NK-92 (cell line): ENCODE results near the gene MANBA.

Experiments
- DNase-seq: peaks from one replicate; lab custom pipeline; 2025; ENCODE audit not compliant: unreplicated experiment; lab: John Stamatoyannopoulos, UW

The MANBA gene

DNA sequence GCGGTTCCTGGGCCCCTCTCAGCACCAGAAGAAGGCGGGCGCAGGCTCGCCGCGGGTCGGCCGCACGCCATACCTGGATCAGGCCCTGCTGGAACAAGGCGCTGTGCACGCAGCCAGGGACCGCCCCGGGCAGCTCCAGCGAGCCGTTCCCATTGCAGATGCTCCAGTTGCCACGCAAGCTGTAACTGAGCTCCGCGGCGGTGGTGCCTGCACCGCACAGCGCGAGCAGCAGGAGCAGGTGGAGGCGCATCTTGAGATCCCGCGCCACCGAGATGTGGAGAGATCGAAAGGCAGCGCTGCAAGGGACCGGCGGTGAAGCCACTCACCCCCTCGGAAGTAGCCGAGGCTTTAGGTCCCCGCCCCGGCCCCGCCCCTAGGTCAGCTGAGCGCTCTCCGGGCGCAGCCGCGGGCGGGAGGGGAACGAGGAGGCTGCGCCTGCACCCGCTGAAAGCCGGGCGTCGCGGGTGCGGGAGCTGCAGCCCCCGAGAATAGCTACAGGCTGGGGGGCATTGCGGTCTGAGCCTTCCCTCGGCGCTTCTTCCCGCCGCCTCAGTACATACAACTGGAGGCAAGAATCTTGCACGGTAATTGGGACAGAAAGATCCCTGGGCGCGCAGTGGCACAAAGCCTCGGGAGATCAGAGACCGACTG, at the start of gene MANBA:
Gene MANBA (minus strand): TSS at position 324 of the 651 bp plus-strand sequence. CDS start 74 bp downstream, at position 250.
- peak; percentile 6 for DNase-seq

DNA sequence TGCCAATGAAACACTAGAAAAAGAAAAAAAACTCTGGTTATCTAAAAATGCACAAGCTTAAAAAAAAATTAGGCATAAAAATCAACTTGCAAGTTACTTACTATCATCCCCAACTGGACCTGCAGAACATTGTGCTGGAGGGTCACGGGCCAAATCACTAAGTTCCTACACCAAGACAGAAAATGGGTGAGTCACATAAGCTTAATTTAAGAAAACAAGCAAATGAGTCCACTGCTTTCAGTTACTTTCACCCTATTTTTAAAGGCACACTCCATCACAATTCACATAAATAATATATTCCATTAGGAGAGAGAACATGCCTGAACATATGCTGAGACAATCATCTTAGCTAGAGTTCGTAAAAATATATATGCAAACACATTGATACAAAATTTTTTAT, 48.9 kb upstream of the MANBA start:
- no peak for DNase-seq

DNA sequence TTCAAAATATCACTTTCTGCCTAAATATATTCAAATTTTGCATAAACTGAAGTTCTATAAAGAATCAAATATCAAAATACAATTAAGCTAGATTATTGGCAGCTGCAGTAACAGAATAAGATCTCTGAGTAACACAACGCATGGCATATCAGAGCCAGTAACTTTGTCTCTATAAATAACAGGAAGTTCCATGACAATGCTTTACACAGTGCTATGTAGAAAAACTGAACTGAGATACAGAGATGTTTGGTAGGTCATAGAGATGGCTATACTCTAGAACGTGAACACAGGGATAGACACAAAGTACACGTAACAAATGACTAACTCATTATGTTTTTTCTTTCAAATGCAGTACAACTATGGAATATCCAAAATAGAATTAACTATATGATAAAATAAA, 48.4 kb upstream of the MANBA start:
- DNase-seq = no peak

DNA sequence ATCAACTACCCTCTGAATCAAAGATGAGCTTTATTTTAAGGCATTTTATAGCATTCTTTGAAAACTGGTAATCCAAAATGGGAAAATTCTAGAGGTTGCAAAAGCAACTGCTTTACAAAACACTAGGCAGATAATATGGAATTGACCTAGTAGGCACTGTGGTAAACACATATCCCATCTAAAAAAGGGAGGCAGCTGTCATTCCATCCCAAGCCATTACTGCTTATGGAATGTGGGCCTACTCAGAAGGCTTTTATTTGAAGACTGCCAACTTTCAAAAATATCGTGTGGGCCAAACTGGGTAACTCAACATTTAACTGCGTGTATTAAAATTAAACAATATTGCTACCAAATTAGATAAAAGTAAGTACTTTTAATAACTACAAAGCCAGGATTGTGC, 47.2 kb upstream of the MANBA start:
- no peak for DNase-seq

DNA sequence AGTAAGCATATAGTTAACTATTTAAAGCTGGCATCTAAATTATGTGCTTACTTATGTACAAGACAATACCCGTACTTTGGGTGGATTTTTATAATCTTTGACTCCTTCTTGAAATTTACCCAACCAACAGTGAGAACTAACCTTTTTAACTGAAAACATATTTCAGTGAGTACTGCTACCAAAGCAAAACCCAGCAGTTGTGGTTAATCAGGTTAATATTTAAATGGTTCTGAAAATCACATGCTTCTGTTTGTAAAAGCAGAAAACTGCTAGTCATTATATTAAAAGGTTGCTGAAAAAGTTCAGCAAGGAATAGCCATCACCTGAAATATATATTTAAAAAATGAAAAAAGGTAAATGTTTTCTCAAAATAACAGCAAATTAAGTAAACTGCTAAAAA, 46.6 kb upstream of the MANBA start:
- DNase-seq = no peak

DNA sequence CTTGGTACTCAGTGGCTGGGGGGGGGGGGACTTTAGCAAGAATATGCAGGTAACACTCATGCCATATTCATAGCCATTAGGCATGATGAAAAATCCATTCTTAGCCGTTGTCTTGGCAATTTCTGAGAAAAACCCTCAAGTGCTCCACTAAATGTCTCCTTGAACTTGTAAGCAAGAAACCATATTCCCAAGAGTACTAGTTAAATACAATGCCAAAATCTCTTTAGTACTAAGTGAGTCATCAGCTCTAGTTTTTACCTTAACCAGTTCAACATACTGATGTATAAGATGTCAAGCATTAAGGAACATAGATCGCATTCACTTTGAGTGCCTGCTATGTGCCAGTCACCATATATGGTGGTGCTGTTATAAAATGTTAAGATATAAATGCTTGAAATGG, 39.0 kb upstream of the MANBA start:
- DNase-seq = no peak

DNA sequence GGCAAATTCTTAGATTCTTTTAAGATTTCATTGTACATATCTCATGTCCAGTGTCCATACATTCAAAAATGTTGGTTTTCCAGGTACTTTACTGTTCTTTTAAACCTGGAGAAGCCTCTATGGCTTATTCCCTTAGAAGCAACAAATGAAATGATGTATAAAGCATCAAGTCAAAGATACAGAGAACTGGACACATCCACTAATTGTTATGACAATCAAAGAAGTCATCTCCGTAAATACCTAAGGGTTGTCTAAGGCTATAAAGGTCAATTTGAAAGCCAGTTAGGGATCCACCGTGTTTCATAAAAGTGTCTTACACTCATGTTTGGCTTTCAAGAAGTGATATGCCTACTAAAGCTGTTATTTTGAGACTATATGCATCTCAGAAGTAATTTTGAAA, 34.2 kb upstream of the MANBA start:
- DNase-seq = no peak

DNA sequence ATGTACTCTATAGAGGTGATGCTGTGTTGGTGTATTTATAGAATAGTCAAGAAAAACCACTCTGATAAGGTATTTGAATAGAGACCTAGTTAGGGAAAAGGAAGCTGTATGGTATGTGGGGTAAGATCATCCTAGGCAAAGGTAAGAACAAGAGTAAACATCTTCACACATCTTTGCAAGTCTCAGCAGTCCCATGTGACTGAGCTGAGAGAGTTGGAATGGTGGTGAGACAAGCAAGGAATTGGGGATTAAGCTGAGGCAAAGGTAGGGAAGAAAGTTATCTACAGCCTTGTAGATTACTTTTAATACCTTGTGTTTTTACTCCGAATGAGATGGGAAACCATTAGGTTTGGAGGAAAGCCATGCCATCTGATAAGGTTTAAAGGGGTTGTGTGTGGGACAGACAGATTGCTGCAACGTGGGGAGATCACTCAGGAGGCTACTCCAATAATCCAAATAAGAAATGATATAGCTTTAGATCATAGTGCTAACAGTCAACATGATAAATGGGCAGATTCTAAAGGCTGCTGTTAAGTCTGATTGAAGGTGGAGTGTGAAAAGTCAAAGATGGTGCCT, 31.7 kb upstream of the MANBA start:
- DNase-seq = no peak

DNA sequence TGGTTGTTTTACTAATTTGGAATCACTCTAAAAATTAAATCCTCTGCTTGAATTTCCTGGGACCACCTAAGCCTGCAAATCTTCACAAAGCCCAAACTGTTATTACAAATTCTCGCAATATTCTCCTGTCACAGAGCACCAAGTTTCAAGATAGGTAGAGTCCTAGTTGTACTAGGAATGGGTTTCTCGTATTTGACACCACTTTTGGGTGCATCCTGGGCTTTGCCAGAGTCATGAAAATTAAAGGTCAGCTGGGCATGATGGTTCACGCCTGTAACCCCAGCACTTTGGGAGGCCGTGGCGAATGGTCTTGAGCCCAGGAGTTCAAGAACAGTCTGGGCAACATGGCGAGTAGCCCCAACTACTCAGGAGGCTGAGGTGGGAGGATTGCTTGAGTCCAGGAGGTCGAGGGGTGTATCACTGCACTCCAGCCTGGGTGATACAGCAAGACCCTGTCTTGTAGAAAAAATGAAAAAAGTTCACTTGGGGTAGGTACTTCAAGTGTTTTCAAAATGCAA, 30.6 kb upstream of the MANBA start:
- no peak for DNase-seq

DNA sequence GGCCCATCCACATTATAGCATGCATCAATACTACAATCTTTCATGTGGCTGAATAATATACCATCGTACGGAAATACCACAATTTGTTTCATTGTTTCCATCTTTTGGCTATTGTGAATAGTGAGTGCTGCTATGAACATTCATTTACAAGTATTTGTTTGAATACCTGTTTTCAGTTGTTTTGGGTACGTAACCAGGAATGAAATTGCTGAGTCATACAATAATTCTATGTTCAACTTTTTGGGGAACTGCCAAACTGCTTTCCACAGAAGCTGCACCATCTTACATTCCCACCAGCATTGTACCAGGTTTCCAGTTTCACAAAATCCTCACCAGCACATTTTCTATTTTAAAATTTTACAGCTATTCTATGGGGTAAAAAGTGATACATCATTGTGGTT, 28.5 kb upstream of the MANBA start:
- no peak for DNase-seq

DNA sequence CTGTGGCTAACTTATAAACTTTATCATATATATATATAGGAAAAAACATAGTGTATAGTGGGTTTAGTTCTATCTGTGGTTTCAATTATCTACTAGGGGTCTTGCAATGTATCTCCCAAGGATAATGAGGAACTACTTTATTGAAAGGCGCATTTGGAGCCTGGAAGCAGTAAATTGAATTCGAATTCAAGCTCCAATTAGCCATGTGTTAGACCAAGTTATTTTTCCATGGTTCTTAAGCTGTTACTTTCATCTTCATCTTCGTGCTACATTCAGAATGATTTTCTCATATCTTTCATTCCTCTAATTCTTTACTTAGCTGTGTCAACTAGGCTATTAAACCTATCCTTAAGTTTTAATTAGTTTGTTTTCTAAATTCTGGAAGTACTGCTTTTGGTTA, 27.2 kb upstream of the MANBA start:
- DNase-seq = no peak

DNA sequence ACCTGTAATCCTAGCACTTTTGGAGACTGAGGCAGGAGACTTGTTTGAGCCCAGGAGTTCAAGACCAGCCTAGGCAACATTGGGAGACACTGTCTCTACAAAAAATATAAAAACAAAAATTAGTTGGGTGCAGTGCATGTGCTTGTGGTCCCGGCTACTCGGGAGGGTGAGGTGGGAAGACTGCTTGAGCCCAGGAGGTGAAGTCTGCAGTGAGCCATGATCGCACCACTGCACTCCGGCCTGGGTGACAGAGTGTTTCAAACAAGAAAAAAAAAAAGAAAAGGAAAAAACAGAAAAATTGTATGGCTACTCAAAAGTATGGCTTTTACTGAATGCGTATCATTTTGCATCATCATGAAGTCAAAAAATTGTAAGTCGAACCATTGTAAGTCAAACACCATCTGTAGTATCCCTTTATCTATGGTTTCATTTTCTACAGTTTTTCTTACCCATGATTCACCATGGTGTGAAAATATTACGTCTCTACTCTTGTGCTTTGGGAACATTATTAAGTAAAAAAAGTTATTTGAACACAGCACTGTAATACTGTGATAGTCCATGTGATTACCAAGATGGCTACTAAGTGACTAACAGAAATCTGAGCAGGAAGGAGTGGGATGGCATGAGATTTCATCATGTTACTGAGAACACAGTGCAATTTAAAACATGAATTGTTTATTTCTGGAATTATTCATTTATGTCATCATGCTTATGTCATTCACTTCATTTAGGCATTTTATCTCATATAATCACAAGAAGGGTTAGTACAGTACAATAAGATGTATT, 26.5 kb upstream of the MANBA start:
- DNase-seq = no peak

DNA sequence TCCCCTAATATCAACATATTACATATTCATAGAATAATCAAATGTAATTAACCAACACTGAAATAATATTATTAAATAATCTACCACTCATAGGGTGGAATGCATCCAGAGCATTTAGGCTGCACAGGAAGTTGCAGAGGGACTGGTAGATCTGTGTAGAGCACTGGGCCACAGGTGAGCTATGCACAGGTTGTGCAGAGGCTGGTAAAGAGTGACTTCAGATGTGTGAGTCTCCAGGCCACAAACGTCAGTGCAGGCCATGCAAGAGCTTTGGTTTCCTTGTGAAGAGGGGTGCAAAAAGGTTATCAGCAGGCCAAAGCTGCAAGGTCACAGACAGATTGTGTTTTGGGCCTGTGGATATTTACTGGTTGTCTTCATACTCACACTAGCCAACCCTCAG, 25.5 kb upstream of the MANBA start:
- DNase-seq = no peak

DNA sequence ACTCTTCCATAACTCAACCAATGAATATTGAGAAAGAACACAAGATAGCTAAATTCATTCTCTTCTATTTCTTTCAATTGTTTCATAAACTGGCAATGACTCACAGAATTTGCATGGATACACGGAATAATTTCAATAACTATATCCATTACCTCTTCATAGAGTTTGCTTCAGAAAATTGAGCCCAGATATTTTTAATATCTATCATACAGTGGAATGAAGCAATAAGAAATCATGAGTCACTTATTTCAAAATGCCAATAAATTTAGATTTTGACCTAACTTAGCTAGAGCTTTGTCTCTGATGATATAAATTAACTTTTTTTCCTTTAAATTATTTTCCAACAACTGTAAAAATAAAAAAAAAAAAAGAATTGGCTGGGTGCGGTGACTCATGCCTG, 22.2 kb upstream of the MANBA start:
- no peak for DNase-seq

DNA sequence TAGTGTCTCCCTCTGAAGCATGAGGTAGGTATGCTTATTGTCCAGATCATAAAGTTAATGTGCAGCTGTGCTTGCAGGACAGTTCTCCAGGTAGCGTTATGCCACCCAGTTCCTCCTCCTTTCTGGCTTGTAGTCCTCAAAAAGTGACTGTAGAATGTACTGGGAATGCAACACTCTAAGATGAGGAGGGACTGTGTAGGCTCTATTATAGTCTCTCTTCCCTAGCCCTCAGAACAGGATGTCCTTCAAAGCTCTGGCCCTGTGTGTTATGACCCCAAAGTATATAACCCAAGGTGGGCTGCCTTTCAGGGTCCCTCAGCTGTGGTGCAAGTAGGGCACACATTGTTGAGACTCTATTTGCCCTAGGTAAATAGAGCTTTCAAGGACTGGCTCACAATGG, 20.8 kb upstream of the MANBA start:
- DNase-seq = no peak

DNA sequence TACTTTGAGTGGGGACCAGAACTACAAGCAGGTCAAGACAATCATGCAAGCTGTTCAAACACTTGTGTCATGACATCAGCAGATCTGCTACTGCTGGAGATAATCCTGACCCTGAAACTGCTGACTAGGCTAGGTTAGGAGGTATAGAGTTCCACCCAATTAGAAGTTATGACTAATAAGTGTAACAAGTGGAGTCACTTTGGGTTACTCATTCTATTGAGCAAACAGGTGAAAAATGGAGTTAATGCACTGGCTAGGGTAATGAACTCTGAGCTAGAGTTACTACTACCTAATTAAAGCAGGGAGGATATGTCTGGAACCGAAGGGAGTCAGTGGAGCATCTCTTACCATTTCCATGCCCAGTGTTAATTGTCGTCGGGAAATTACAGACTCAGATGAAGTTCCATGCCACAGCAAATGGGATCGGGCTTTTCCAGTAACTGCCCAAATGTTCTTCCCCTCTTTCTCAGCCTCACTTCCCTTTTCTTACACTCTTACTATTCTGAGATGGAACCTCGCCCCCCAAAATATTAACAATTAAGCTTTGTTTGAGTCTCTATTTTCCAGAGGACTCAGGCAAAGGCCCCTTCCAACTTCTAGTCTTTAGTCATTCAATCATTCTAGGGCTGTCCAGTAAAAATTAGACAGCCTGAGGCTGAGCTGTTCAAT, 19.8 kb upstream of the MANBA start:
- DNase-seq = no peak

DNA sequence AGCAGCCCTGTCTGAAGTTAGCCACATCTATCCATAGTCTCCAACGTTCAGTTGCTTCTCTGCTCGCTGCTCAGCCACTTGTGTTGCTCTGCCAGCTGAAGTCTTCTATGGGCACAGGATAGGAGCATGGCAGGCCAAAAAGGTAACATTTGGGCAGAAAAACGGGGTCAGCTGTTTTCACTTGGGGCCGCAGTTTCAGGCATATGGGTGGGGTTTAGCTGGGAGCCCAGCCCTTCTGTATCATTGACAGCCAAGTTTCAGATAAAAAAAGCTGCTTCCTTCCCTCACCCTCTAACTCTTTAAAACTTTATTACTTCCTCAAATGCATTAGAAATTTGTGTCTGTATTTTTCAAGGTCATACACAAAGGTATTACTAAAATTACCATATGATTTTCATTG, 18.4 kb upstream of the MANBA start:
- no peak for DNase-seq

DNA sequence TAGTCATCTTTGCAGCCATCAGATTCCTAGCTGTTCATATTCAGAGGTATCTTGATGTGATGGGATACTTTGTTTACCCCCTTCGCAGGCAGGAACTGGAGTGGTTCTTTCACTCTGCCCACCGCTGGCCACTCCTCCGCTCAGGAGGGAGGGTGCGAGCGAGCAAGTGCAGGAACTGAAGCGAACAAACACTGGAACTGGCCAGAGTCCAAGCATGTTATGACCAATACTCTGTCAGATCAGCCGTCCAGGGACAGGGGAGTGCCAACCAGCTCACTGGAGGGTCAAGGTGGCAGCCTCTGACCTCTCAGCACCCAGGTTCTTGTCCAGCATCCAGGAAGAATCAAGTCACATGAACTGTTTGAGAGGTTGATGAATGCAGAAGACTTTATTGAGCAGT, 18.0 kb upstream of the MANBA start:
- no peak for DNase-seq

DNA sequence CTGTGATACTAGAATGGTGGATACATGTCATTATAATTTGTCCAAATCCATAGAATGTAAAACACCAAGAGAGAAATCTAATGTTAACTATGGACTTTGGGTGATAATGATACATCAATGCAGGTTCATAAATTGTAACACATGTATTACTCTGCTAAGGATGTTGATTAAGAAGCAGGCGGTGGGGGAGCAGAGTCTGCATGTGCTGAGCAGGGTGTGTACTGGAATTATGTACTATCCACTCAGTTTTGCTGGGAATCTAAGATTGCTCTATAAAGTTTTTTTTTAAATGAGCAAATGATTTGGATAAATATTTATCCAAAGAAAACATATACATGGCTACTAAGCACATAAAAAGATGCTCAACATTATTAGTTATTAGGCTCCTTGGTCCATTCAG, 15.0 kb upstream of the MANBA start:
- no peak for DNase-seq

DNA sequence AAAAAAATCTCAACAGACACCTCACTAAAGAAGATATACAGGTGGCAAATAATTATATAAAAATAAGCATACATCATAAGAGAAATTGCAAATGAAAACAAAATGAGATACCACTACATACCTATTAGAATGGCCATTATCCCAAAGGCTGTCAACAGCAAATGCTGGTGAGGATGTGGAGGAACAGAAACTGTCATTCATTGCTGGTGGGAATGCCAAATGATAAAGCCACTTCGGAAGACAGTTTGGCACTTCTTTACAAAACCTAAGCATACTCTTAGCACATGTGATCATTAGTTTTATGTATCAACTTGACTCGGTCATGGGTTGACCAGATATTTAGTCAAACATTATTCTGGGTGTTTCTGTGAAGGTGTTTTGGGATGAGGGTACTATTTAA, 13.5 kb upstream of the MANBA start:
- no peak for DNase-seq

DNA sequence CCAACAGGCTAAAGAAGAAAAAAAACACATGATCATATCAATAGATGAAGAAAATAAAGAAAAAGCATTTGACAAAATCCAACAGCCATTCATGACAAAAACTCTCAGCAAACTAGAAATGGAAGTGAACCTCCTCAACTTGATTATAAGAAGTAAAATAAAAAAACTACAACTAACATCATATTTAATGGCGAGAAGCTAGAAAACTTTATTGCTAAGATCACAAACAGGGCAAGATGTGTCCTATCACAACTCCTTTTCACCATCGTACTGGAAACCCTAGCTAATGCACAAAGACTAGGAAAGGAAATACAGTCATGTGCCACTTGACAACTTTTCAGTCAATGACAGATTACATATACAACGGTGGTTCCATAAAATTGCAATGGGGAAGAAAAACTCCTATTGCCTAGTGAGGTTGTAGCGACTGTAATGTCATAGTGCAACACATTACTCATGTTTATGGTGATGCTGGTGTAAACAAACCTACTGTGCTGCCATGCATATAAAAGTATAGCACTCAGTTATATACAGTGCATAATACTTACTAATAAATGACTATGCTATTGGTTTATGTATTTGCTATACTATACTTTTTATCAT, 12.1 kb upstream of the MANBA start:
- no peak for DNase-seq
